NCI-H2227 (cell line): ENCODE data around the gene SH3YL1.

Experiments used
- DNase-seq: peaks from one replicate; lab custom pipeline; 2025; ENCODE audit not compliant: unreplicated experiment; lab: John Stamatoyannopoulos, UW

Gene SH3YL1

DNA sequence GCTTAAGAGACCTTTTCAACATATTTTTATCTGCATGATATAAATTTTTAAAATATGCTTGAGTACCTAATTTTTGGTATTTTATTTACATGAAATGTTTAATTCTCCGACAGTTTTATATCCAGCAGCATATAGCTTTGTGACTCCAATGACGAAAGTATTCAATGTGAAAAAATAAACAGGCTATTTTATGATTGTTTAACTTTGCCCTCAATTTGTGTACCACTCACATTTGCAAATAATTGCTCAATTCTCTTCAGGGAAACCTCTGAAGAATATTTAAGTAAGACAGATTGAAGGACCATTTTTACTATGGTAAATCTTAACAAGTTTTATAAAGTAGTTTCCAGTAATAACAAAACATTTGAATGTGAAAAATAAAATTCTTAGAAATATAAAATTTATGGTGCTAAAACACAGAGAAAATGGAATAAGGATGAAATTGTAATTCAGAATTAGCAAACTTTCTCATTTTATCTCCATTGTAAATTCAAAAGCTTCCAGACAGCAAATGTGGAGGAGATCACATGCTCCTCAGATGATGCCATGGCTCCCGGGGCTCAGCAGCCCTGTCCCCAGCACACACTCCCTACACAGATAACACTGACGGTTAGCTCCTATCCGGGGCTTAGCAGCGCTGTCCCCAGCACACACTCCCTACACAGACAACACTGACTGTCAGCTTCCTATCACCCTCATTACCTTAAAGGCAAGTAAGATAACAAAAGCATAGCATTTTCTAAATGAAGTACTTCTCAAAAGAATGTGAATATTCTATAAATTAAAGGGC is 39.7 kb downstream of the SH3YL1 start:
- DNase-seq, result no peak

DNA sequence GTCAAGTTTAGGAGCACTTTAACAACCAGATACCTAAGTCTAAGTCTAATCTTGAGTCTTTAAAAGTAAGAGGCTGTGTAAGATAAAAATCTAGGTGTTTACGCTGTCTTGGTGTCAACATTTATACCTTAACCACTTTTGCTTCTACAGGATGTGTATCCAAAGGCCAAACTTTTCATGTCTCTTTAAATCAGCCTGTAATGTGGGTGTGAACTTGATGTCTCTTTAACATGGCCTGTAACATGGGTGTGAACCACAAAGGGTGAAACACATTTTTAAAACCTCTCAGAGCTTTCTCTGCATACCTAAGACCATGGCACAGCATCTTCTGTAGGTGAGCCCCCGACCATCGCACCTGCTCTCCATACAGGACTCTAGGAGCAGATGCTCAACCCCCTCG is 40.4 kb downstream of the SH3YL1 start:
- DNase-seq, result no peak

DNA sequence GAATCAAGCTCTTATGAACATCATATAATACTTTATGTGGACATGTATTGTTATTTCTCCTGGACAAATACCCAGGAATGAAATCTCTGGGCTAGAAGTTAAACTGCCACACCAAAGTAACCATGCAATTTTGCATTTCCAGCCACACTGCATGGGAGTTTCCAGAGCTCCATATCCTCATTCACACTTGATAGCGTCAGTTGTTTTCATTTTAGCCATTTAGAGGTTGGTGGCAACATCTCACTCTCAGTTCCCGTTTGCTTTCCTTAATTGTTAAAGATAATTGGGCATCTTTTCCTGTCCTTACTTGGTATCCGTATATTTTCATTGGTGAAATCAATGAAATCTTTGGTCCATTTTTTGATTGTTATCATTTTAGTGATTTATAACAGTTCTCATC is 47.8 kb downstream of the SH3YL1 start:
- no peak for DNase-seq

DNA sequence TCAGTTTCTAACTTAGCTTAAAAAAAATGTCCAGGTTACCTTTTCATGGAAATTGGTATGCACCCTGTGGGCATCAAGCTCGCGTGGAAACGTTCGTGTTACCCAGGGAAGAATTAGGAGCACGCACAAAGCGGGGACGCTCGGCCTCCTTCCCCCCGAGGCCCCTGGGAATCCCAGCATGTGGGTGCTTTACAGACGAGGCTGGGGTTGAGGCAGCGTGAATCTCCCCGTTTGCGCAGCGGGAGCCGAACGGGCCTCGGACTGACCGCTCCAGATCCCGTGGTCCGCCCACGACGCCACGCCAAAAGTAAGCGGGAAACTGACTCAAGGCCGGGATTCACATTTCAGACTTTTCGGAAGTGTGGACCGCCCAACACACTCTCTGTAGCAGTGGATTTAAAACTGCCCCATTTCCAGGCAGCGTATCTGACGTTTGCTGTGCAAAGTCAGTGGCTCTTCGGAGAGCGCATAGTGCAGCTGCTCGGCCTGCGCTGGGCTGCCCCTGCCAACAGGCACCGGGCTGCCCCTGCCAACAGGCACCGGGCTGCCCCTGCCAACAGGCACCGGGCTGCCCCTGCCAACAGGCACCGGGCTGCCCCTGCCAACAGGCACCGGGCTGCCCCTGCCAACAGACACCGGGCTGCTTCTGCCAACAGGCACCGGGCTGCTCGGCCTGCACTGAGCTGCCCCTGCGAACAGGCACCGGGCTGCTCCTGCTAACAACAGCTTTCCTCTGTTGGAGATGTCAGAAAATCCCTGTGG is 49.7 kb downstream of the SH3YL1 start:
- DNase-seq, result no peak

DNA sequence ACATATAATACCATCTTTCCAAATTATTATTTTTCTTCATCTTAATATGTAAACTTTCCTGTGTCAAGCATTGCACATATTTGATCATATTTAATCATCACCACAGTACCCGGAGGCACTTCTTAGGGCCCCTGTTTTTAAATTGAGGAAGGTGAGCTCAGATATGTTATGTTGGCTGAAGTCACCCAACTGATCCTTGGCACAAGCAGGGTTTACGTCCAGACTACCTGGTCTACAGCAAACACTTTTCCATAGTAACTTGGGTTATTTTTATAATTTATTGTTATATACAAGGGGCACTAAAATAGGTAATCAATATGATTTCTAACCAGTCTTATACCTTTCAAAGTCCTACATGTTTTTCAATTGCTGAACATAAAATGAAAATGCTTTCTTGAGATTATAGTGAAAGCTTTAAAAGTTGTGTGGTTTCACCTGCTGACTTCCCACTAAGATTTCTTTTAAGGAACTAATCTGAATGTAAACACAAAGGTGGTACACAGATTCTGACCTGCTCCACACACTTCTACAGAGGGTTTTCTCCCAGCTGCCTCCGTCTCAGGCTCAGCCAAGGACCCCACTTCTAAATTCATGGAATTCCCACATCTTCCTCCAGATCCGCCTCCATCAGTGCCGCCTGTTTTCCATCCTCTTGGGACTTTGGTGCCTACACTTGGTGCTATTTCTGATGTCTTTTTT is 52.2 kb downstream of the SH3YL1 start:
- DNase-seq, result no peak

DNA sequence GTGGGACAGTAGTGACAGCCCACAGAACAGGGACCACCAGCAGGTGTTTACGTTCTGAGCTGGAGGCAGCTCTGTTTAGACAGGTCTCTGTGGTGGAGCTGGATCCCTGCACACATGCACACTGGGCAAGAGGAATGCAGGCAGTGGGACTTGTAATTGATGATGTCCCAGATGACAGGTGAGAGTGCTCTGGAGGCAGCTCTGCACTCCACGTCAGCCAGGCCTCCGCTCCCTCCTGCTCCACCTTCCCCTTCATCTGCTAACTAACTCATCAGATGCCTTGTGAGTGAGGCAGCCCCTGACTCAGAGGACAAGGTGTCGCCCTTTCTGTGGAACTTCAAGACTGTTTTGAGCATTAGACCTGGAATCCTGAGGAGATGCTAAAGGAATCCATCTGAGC is 53.2 kb downstream of the SH3YL1 start:
- DNase-seq, result no peak

DNA sequence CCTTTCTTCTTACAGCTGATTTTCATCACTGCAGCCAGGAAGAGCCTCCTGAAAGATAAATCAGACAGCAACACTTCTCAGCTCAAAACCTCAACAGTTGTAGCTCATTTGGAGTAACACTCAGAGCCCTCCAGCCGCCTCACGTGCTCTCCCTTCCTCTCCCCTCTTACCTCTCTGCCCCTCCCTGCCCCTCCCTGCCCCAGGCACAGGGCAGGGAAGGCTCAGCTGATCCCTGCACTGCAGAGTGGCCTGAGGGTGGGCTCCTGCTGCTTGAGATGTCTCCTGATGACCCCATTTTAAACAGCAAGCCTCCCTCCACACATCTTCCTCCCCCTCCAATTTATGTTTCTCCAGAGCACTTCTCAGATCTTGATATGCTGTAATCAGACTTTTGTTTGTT is 54.4 kb downstream of the SH3YL1 start:
- no peak for DNase-seq

DNA sequence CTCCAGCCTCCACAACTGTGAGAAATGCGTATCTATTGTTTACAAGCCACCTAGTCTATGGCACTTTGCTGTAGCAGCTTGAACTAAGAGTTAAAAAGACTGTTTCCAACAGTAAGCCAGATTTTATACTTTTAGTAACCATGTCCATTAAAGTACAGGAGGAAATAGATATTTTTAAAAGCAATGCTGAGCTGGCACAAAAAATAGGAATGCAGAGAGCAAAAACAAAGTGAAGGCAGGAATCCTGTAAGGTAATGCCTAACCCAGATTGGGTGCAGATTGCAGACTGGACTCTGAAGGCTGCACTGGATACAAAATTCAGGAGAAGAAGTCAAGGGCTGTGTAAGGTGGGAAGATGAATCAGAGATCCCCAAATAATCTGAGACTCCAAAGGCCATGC is 55.5 kb downstream of the SH3YL1 start:
- DNase-seq, result no peak

DNA sequence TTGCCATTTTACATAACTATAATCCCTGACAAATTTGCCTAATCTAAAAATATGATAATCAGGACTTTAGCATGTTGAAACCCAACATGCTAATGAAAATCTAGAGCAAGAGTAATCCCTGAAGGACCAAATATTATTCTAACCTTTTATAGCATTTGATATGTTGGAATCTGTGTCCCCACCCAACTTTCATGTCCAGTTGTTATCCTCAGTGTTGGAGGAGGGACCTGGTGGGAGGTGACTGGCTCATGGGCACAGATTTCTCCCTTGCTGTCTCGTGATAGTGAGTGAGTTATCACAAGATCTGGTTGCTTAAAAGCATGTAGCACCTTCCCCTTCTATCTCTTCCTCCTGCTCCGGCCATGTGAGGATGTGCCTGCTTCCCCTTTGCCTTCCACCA is 59.8 kb downstream of the SH3YL1 start:
- no peak for DNase-seq

DNA sequence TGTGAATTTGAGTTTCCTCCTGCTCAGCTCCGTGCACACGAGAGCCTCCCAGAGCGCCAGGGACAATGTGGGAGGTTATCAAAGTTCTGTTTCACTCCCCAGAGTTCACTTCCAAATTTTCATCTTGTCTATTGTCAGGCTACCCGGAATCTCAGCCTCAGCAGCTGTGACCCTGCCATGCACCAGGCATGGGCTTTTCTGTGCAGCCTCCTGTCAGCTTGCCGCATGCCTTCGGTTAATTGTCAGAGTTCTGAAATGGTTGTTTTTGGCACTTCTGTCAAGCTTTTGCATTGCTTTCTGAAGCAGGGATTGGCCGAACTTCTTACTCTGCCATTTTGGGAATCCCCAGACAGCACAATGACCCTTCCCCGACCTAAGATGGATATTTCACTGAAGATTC is 60.4 kb downstream of the SH3YL1 start:
- DNase-seq, result no peak

DNA sequence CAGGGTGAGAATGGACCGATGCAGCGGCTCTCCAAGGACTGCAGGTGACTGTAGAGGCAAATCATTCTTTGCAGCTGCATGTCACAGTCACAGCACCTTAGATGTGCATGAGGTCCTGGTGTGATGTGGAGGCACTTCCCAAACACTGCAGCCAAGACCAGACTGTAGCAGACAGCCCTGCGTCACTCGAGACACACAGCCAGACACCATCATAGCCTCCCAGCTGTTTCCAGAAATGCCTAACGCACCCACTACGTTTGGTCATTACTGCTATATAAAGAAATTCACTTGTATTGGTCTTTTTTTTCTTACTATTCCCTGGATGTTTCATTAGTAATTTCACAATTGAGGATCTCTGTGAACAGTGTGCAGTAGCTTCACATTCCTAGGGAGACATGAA is 60.9 kb downstream of the SH3YL1 start:
- no peak for DNase-seq

DNA sequence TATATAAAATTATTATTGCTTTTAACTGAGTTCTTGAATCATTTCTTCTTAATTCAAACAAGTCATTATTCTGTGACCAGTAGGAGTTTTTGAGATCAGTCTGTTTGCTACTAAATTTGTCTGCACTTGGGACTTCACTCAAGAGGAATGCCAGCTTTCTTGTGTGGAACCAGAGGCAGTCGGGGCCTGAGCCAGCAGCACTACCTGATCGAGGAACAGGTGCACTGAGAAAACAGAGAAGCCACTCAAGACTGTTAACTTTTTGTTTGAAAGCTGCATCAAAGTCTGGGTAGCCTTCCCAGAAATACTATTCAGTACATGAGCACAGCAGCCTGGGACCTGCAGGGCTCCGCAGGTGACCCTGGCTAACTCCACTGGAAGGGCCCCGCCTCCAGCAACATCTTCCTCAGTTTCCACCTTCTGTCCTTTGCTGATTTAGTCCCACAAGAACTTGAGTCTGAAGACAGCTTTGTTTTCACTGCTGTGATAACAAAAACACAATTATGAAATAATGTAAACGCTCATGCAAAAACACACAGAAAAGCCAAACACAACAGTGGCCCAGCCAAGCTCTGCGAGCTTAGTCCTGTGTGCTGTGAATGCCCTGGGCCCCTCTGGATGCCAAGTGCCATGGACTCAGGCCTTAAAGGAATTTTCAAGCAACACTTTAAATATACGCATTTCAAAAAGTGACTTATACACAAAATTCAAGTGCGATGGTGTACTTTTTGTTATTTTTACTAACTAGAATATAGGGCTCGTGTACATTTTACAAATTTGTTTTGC is 62.0 kb downstream of the SH3YL1 start:
- no peak for DNase-seq

DNA sequence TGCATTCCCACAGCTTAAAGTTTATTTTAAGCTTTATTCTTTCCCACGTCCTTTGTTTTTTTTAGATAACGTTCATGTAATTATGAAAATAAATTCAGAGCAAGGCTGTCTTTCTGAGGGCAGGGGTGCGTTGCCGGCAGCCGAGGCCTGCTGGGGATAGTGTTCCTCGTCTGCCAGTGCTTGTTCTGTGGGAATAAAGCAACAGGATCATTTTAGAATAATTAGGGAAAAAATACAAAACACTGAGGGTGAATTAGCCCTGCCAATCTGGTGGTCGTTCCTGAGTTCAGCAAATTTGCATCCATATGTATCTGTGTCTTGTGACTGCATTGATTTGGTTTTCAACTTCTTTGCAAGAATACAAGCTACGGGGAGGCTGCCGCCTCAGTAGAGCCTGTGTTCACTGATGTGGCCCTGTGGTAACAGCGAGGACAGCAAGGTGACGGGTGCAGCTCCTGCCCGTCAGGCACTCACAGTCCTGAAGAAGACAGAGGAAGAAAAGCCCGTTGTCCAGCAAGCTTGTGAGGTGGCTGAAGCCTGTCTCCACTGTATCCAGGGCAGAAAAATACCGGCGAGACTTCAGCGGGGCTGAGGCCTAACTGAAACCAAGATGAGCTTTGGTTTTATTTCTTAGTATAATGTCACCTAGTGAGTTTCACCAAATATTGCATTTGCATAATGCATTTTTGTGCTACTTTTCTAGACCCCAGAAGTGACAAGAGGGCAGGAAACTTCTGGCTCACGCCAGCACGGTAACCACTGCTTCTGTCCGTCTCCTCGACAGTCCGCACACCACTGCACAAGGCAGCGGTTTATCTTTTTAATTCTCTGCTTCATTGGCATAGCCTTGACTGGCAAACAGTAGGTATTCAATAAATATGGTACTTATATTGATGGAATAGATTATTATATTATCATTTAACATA is 64.5 kb downstream of the SH3YL1 start:
- DNase-seq, result no peak

DNA sequence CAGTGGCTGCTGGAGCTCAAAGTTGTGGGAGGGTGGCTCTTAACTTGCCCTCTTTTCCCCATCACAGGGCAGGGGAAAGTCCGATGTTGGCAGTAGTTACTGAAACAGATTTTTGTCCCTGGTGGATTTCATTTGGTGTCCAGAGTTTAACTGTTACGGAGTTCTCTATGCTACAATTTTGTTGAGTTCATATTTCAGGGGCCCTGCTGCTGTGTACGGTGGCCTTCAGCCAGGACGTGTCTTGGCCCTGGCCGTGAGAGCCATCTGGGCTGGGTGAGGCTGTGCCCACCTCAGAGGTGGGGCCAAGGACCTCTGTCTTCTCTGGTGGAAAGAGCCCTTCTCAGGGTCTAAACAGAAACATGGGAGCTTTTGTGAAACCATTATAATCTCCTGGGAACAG is 67.4 kb downstream of the SH3YL1 start:
- DNase-seq, result no peak

DNA sequence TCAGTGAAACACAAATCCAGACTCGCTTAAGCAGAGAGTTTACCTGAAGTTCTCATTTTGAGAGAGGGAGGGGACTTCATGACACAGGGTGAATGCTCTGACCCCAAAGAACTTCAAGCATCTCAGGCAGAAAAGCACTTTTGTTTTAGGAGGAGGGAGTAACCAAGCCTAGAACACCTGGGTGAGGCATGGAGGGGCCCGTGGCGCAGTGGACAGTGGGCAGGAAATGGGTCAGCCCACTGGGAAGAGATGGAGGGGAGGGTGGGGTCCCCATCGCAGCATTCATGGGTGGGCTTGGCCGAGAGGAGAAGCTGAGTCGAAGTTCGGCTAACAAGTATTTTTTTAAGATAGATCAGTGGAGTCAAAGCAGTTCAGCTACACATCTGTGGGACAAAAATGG is 67.9 kb downstream of the SH3YL1 start:
- DNase-seq, result no peak

DNA sequence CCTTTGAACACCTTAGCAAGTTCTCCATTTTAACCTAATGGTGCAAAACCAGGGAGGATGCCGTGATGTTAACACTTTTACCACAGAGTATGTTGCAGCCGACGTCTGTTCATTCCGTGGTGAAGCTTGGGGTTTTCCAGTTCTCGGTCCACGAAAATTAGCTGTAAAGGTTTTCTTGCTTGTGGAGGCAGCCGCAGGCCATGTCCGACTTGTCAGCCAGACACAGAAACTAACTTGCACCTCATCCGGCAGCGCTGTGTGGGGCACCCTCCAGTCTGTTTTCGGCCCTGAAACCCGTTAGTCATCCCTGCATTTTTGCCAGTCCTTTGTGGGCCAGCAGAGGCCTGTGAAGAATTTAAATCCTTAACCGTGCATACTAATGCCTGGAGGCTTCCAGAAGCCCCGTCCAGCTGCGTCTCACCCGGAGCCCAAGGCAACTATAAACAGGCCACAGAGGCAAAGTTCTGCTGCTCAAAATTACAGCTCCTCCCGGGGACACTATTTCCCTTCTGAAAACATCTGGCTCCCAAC is 70.6 kb downstream of the SH3YL1 start:
- DNase-seq, result no peak

DNA sequence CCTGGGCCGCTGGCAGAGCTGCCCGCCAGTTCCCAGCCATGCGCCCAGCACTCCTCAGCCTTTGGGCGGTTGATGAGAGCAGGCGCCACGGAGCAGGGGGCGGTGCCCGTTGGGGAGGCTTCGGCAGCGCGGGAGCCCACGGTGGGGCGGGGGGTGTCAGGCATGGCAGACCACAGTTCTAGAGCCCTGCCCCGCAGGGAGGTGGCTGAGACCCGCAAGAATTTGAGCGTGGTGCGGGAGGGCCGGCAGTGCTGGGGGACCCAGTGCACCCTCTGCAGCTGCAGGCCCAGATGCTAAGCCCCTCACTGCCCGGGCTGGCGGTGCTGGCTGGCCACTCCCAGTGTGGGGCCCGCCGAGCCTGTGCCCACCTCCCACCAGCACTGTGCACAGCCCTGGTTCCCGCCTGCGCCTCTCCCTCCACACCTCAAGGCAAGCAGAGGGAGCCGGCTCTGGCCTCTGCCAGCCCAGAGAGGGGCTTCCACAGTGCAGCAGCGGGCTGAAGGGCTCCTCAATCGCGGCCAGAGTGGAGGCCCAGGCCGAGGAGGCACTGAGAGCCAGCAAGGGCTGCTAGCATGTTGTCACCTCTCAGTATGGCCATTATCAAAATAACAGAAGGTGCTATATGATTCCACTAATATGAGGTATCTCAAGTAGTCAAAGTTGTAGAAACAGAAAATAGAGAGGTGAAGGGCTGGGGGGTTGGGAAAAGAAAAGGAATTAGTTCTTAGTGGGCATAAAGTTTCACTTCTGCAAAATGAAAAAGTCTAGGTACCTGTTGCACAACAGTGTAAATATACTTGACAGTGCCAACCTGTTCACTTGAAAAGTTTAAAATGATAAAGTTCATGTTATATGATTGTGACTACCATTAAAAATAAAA is 72.3 kb downstream of the SH3YL1 start:
- no peak for DNase-seq

DNA sequence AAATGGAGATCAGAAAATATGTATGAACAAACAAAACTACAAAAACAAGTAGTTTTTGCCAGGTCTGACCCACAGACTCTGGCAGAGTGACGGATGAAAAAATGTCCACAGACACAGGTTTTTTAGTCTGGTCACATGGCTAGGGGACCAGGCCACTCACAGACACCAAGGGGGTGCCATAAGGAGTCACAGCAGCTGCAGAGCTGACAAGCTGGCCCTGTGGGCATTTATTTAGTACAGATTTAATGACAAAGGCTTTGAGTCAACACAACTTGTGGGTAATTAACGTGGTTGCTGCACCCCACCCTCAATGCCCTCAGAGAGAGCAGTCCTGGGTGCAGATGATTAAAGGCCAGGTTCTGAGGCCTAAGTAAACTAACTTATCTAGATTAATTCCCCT is 76.0 kb downstream of the SH3YL1 start:
- no peak for DNase-seq

DNA sequence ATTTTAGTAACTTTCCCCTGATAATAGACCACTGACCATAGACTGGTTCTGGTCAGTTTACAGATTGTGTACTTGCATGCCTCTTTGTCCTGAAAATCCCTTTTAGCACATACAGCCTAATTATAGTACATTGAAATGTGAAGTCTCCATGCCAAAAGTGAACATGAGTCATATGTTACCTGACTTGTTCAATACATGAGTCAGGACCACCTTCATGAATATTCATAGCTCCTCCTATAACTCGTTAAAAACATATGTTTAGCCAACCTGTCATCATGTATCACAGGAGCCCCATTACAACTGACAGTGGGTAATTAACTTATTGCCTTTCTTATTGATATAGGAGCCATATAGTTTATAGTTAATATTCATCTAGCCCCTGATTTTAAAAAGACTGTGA is 78.6 kb downstream of the SH3YL1 start:
- no peak for DNase-seq
